Heart left ventricle (tissue), 16 donors: ENCODE results near the gene CHAT. TPM values are rescaled to one million over a fixed set of nuclear protein-coding genes. Genes with fewer than 3 reads are reported as not detected.

Experiments
- ATAC-seq, 4 donors: fragments of 200-7000 bp; cut with Tn5 transposase; one replicate each; pipeline ENCODE4 v1.9.1; 2020 to 2022; ENCODE audit warnings: moderate library complexity in 4 of 4, mild to moderate bottlenecking in 3 of 4, moderate number of reproducible peaks in 1 of 4
- DNase-seq, 5 donors: peaks; one replicate each; pipeline ENCODE4 v3.0.0-alpha.2; 2020
- H3K27ac ChIP-seq, 12 donors: fragments of 200-600 bp; sonication (generic) in 4 of 12; one replicate each; pipeline versions ENCODE4 v1.5.0 to v1.8.0; 2016 to 2022; ENCODE audit warnings: mild to moderate bottlenecking in 2 of 12
- H3K27me3 ChIP-seq, 9 donors: fragments of 200-600 bp; sonication (generic) in 2 of 9; one replicate each; pipeline versions ENCODE4 v1.5.1 to v1.8.0; 2016 to 2022; ENCODE audit warnings: mild to moderate bottlenecking in 3 of 9
- H3K36me3 ChIP-seq, 9 donors: fragments of 200-600 bp; sonication (generic) in 2 of 9; one replicate each; pipeline versions ENCODE4 v1.5.0 to v1.8.0; 2018 to 2022; ENCODE audit warnings: mild to moderate bottlenecking in 2 of 9
- H3K4me1 ChIP-seq, 12 donors: fragments of 200-600 bp; sonication (generic) in 4 of 12; one replicate each; pipeline versions ENCODE4 v1.5.0 to v1.8.0; 2016 to 2022; ENCODE audit warnings: mild to moderate bottlenecking in 3 of 12
- H3K4me3 ChIP-seq, 12 donors: fragments of 200-600 bp; sonication (generic) in 4 of 12; one replicate each; pipeline versions ENCODE4 v1.5.0 to v1.8.0; 2017 to 2022; ENCODE audit warnings: mild to moderate bottlenecking in 9 of 12, moderate library complexity in 4 of 12
- H3K9me3 ChIP-seq, 12 donors: fragments of 200-600 bp; sonication (generic) in 4 of 12; one replicate each; pipeline versions ENCODE4 v1.5.0 to v1.8.0; 2016 to 2022; ENCODE audit warnings: mild to moderate bottlenecking in 1 of 12
- CTCF ChIP-seq, 12 donors: fragments of 200-600 bp; sonication (generic) in 4 of 12; IDR thresholded peaks; one replicate each; pipeline versions ENCODE4 v1.5.0 to v1.8.0; 2018 to 2022; ENCODE audit warnings: antibody characterized with exemption in 12 of 12, mild to moderate bottlenecking in 5 of 12
- POLR2A ChIP-seq, 2 donors: fragments of 450-650 bp; IDR thresholded peaks; one replicate each; pipeline ENCODE4 v1.6.1; 2017; ENCODE audit warnings: antibody characterized with exemption in 2 of 2, mild to moderate bottlenecking in 2 of 2, moderate library complexity in 2 of 2
- WGBS, 4 donors: extraction: QIAGEN DNeasy Blood & Tissue Kit in 2 of 4; methylation state at CpG; one replicate each; pipeline versions ENCODE4 v1.1.5 to v1.1.7; 2013 to 2018; 5-methylcytosine and 5-hydroxymethylcytosine counted together
- intact Hi-C, 10 donors: fragments of 100-400 bp; cut with DNase I; formaldehyde crosslinking; loops; one replicate each; pipeline versions ENCODE4 v1.11.1 to v1.14.2; 2022
- polyA plus RNA-seq, 2 donors: library from polyadenylated mRNA; stranded (reverse); fragments of 200-250 nt; gene quantifications; one replicate each; pipeline ENCODE4 v1.2.3, GENCODE V29; 2013
- total RNA-seq, 9 donors: library from RNA; depleted of rRNA in 2 of 9; stranded (reverse); fragments of >200 nt in 2 of 9; fragmentation: NEBNext Ultra II Directional in 3 of 9; extraction: Animal tissue kit (Norgen Biotek cat#: 25700) in 3 of 9; gene quantifications; one replicate each; pipeline versions ENCODE4 v1.1.0 to v1.2.4, GENCODE V29; 2016 to 2023
- donor health status: ischemic (EF 13 %, LVEDD 7.1; RV severe dilation, severe dysfunction).
- donor health status: healthy with polysubstance abuse.
- donor health status: DM: no; HTN: yes; CAD: no.
- donor health status: DM: no; HTN: no; CAD: no.
- donor health status: ischemic (EF 25% LVEDD 6.9; RV normal size, moderate dysfunction).
- donor health status: ischemic (EF 25% LVEDD 5.7; RV mildly dilated, moderate dysfunction).
- donor health status: healthy.
- donor health status: DM: yes; HTN: yes; CAD: no.
- donor health status: ischemic (EF 35%, LVEDD 5.7; RV mildly dilated, moderate dysfunction).
- donor health status: nonischemic (EF 11% LVEDD 7.7; RV severe dilation, severe dysfunction).
- donor health status: DM: yes; HTN: yes; CAD: no.
- donor health status: PGD.
- donor health status: ischemic (EF 29% LVEDD 5.4; RV normal size, mild dysfunction).
- donor health status: nonischemic (EF 23%, LVEDD 6.1; RV moderate dilation, normal function).

Gene CHAT
- total and polyA plus RNA-seq, 11 donors, result not detected

GRCh38 chr10:49628599-49628998 is 14.8 kb downstream of the CHAT start:
- Histone ChIP-seq H3K27ac (no peak overlapping the region), H3K27me3 (peaks cover 0 to 18% (median 0%) of the 10 kb centered on the region in 9 donors), H3K4me1 (no peaks in the 10 kb centered on the region), H3K36me3 (no peaks in the 10 kb centered on the region), H3K9me3 (no peaks in the 10 kb centered on the region), H3K4me3 (no peak overlapping the region)
- 79 to 84% (median 81%) methylated on average over 8 of the region's 8 CpGs for WGBS, 4 donors
- ATAC-seq (no peak), DNase-seq (no peak)
- TF ChIP-seq CTCF (IDR thresholded peaks at IDR 0.05), result no peak
- no peak for TF ChIP-seq POLR2A (IDR thresholded peaks at IDR 0.05)
- intact Hi-C loops, result no loop called here

GRCh38 chr10:49629431-49629881 is 15.6 kb downstream of the CHAT start:
- intact Hi-C loops, result no loop called here
- WGBS, 4 donors, result 58 to 71% (median 62%) methylated on average over 9 of the region's 9 CpGs
- peaks cover 0 to 15% (median 0%) of the 10 kb centered on the region in 9 donors for H3K27me3 ChIP-seq
- no peak overlapping the region for H3K27ac ChIP-seq
- no peaks in the 10 kb centered on the region for H3K36me3 ChIP-seq
- TF ChIP-seq CTCF (IDR thresholded peaks at IDR 0.05) (no peak), POLR2A (IDR thresholded peaks at IDR 0.05) (no peak)
- DNase-seq (no peak), ATAC-seq (no peak)
- H3K4me3 ChIP-seq, result no peak overlapping the region
- H3K9me3 ChIP-seq, result no peaks in the 10 kb centered on the region
- no peaks in the 10 kb centered on the region for H3K4me1 ChIP-seq

GRCh38 chr10:49631975-49632374 is 18.1 kb downstream of the CHAT start:
- Histone ChIP-seq H3K27me3 (peaks cover 0 to 15% (median 0%) of the 10 kb centered on the region in 9 donors), H3K36me3 (no peaks in the 10 kb centered on the region), H3K27ac (no peak overlapping the region), H3K4me3 (no peak overlapping the region), H3K9me3 (no peaks in the 10 kb centered on the region), H3K4me1 (no peaks in the 10 kb centered on the region)
- intact Hi-C loops, result no loop called here
- 88 to 91% (median 89%) methylated on average over 6 of the region's 6 CpGs for WGBS, 4 donors
- DNase-seq, result peak in 1 of 5 donors; percentile 7
- TF ChIP-seq CTCF (IDR thresholded peaks at IDR 0.05) (no peak), POLR2A (IDR thresholded peaks at IDR 0.05) (no peak)
- ATAC-seq, result no peak

- TF ChIP-seq POLR2A (IDR thresholded peaks at IDR 0.05) (no peak), CTCF (IDR thresholded peaks at IDR 0.05) (no peak)
- Histone ChIP-seq H3K27ac (no peak overlapping the region), H3K9me3 (no peaks in the 10 kb centered on the region), H3K36me3 (no peaks in the 10 kb centered on the region), H3K4me1 (no peaks in the 10 kb centered on the region), H3K27me3 (peaks cover 0 to 15% (median 0%) of the 10 kb centered on the region in 9 donors), H3K4me3 (no peak overlapping the region)
- intact Hi-C loops, result no loop called here
- DNase-seq, result peak in 1 of 5 donors; percentile 4
- 44 to 60% (median 49%) methylated on average over 11 to 12 of the region's 12 CpGs for WGBS, 4 donors
- no peak for ATAC-seq
Measured at GRCh38 chr10:49632406-49633317, 18.8 kb downstream of the CHAT start.
